ENCODE measurements around the gene CHRNE.

The CHRNE gene

GRCh38 chr17:4901648-4902344 is 1.1 kb downstream of the CHRNE start:
- DNase-seq, result peak; percentile 56

- no peak for DNase-seq
These were observed 1.7 kb downstream of the CHRNE start for GRCh38 chr17:4901108-4901647.

- peak; percentile 71 for DNase-seq
These were observed 2.4 kb downstream of the CHRNE start for GRCh38 chr17:4900231-4901107.

- peak; percentile 98 for DNase-seq
These were observed 3.3 kb downstream of the CHRNE start, which contains the start of gene C17orf107 for GRCh38 chr17:4899341-4900230. C17orf107 (plus strand) TSS chr17:4899536; CDS start chr17:4899763, 227 bp downstream.

- DNase-seq, result no peak
These were observed 4.0 kb downstream of the CHRNE start for GRCh38 chr17:4898927-4899326.

GRCh38 chr17:4898351-4898750 is 4.5 kb downstream of the CHRNE start:
- no peak for DNase-seq

GRCh38 chr17:4897785-4898184 is 5.1 kb downstream of the CHRNE start:
- DNase-seq, result no peak

- DNase-seq, result no peak
These were observed 5.7 kb downstream of the CHRNE start for GRCh38 chr17:4897198-4897687.

- no peak for DNase-seq
These were observed 6.3 kb downstream of the CHRNE start for GRCh38 chr17:4896332-4897197.

GRCh38 chr17:4895657-4896331 is 7.1 kb downstream of the CHRNE start:
- no peak for DNase-seq

GRCh38 chr17:4895121-4895520 is 7.8 kb downstream of the CHRNE start:
- no peak for DNase-seq

- no peak for DNase-seq
These were observed 9.0 kb downstream of the CHRNE start for GRCh38 chr17:4893721-4894560.

GRCh38 chr17:4893272-4893671 is 9.6 kb downstream of the CHRNE start:
- no peak for DNase-seq

- no peak for DNase-seq
These were observed 10.2 kb downstream of the CHRNE start for GRCh38 chr17:4892499-4893221.

GRCh38 chr17:4891411-4892410 is 11.2 kb downstream of the CHRNE start:
- no peak for DNase-seq

- no peak for DNase-seq
These were observed 15.3 kb downstream of the CHRNE start for GRCh38 chr17:4887581-4887980.

GRCh38 chr17:4886830-4887229 is 16.1 kb downstream of the CHRNE start:
- no peak for DNase-seq

GRCh38 chr17:4884489-4884888 is 18.4 kb downstream of the CHRNE start:
- DNase-seq, result no peak
